A172 (cell line): ENCODE results near the gene MLKL. TPM values are rescaled to one million over a fixed set of nuclear protein-coding genes. Genes with fewer than 3 reads are reported as not detected.
"Not testable (repeated sequence)": the region's sequence is repeated elsewhere in the genome, so short reads cannot be mapped to it uniquely, and the experiment has no call there.

Source experiments
- DNase-seq: peaks from one replicate; pipeline ENCODE4 v3.0.0-alpha.2; 2015; ENCODE audit warnings: low spot score
- total RNA-seq: library from RNA; depleted of rRNA; stranded (reverse); fragments of >200 nt; shearing (Covaris generic); gene quantifications from 2 replicates; pipeline ENCODE4 v1.2.3, GENCODE V29; 2014

MLKL gene
- total RNA-seq, 1 experiment from 2014 or later, result 16.0 TPM

DNA sequence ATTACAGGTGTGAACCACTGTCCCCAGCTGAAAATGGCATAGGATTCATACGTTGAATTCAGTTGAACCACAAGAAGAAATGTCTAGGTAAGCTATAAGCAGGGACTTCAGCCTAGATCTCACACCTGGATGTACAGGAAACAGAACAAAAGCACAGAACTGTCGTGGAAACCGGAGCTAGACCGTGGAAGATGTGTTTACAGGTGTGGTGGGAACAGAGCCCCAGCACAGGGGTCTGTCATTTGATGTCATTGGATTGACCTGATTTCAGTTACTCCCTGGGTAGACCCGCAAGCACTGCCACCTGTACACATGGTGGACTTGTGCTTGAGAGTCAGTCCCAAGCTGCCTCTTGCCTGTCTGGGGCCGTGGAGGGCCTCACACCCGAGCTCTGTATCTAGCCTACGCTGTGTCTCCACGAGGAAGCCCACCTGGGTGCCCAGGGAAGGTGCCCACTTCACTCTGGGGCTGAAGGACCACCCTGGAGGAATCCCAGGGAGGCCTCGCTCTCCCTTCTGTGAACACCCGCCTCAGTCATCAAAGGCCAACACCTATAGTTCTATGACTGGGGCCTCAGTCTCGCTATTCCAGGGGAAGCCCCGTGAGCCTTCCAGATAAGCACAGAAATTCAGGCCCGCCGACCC is 32.2 kb upstream of the MLKL start:
- no peak for DNase-seq

- no peak for DNase-seq
Measured at GRCh38 chr16:74731853-74732477, 31.3 kb upstream of the MLKL start.

GRCh38 chr16:74729783-74730683 is 29.4 kb upstream of the MLKL start:
- DNase-seq, result peak; percentile 47

GRCh38 chr16:74727903-74728302 is 27.2 kb upstream of the MLKL start:
- DNase-seq, result no peak

GRCh38 chr16:74726716-74727115 is 26.1 kb upstream of the MLKL start:
- no peak for DNase-seq

DNA sequence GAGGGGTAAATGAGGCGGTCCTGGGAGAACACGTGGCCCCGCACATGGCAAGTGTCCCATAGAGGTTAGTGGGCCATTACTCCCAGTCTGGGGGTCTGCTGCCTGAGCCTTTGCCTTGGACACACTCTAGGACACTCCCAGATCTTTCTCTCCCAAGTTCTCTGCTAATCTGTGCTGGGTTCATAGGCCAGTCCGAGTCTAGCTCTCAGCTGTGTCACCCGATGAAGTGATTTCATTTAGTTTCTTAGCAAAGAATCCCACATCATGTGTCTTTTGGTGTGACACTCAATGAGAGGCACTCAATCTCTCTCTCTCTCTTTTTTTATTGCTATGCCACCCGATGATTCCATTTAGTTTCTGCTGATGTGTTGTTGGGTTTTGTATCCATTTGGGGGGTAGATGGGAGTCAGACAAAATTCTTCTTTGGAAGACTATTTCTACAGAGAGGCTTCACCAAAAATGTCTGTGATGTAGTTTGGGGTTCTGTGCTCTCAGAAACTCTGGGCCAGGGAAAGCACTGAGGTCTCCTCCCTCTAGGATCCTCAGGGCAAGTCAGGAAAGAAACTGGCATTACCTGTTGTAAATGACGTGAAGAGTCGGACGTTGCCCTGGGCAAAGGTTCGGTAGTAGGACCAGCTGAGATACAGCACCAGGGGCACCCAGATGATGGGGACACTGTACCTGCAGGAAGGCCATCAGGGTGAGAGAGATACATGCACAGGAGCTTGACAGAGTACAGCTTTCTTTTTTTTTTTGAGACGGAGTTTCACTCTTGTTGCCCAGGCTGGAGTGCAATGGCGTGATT is 25.2 kb upstream of the MLKL start:
- DNase-seq, result no peak

GRCh38 chr16:74724820-74725549 is 24.3 kb upstream of the MLKL start:
- DNase-seq, result peak; percentile 80

- DNase-seq, result no peak
Measured at GRCh38 chr16:74723256-74723655, 22.6 kb upstream of the MLKL start.

GRCh38 chr16:74722156-74722555 is 21.5 kb upstream of the MLKL start:
- DNase-seq, result not testable (repeated sequence)

DNA sequence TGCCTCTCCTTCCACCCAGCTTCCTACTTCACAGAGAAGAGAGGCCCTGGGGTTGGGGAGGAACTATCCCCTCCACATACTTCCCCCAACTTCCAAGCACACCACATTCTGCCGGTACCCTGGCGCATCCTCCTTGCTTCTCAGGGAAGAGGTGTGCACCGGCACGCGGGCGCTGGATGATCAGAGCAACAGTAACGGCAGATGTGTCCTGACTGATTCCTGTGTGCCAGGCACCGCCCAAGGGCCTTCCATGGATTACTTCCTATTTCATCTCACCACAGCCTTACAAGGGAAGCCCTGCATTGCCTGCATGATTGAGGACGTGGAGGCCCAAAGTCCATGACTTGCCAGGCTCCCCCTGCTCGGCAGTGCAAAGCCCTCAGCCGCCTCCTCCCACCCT is 21.1 kb upstream of the MLKL start:
- DNase-seq, result no peak

- no peak for DNase-seq
Measured at GRCh38 chr16:74720579-74720978, 19.9 kb upstream of the MLKL start.

DNA sequence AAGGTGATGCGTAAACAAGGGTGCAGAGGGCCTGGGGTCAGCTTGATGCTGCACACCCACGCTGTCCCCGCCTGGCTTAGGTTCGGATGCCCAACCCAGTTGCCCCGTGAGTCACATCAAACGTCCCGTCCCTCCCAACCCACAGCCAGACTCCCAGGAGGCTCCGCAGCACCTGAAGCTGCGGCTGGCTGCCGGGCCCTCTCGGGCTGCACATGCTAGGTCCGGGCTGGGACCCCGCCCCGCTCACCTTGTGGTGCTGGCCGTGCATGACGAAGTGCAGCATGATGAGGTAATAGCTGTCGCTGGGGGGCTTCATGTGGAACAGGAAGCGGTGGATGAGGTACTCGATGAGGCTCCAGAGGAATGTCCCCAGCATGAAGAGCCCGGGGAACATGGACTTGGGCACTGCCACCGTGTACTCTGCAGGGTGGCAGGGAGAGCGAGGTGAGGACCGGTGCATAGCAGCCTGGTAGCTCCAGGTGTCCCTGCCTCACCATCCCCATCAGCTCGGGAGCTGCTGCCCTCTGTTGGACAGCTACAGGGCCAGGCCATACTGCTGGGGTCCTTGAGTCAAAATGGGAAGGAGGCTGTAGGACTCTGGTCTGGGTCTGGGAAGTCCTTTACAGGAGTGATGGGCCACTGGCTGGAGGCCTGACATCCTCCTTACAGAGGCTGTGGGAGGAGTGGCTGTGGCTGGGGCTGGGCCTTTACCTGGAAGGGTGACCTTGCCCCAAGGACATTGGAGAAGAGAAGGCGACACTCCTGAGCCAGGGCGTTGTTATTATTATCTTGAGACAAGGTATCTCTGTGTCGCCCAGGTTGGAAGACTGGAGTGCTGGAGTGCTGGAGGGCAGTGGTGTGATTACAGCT is 18.3 kb upstream of the MLKL start:
- DNase-seq, result no peak

- no peak for DNase-seq
Measured at GRCh38 chr16:74718140-74718539, 17.5 kb upstream of the MLKL start.

- no peak for DNase-seq
Measured at GRCh38 chr16:74717367-74717766, 16.7 kb upstream of the MLKL start.

- no peak for DNase-seq
Measured at GRCh38 chr16:74716355-74716754, 15.7 kb upstream of the MLKL start.

GRCh38 chr16:74713876-74714275 is 13.2 kb upstream of the MLKL start:
- DNase-seq, result no peak

GRCh38 chr16:74713325-74713724 is 12.7 kb upstream of the MLKL start:
- DNase-seq, result no peak

- DNase-seq, result no peak
Measured at GRCh38 chr16:74711938-74712337, 11.3 kb upstream of the MLKL start.

- DNase-seq, result no peak
Measured at GRCh38 chr16:74710401-74710800, 9.7 kb upstream of the MLKL start.

GRCh38 chr16:74709441-74709877 is 8.8 kb upstream of the MLKL start:
- DNase-seq, result peak; percentile 74
